GM19455 (cell line): ENCODE measurements around the gene PPA2.

Experiments
- ATAC-seq: cut with Tn5 transposase; IDR thresholded peaks from one replicate; pipeline ENCODE4 v1.9.1; 2021; ENCODE audit not compliant: unreplicated experiment

The PPA2 gene

DNA sequence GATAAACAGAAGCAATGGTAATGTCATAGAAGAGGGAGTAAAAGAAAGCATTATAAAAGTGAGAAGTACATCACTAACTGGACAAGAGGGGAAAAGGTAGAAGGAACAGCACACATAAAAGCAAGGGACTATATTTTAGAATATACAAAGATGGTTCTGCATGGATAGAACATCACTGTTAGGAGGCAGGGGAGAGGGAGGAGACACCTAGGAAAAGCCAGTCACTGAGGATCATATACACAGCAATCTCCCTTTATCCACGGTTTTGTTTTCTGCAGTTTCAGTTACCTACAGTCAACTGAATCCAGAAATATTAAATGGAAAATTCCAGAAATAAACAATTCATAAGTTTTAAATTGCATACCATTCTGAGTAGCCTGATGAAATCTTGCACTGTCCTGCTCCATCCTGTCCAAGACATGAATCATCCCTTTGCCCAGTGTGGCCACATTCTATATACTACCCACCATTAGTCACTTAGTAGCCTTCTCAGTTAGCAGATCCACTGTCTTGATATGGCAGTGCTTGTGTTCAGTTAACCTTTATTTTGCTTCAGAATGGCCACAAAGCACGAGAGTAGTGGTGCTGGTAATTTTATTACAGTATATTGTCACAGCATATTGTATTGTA, 74.2 kb downstream of the PPA2 start:
- ATAC-seq: no peak

DNA sequence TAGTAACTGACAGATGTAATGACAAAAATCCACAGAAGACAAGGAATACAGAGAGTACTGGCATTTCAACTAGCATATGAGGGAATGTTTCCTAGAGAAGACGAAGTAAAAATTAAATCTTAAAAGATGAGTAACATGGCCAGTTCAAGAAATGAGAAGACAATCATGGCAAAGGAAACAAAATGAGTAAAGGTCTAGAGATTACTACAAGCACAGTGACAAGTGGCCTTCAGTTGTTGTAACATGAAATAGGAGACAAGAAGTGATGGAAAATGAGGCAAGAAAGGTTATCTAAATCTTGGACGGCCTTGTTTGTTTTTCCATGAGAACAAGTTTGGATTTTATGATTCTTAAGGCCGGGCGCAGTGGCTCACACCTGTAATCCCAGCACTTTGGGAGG, 81.0 kb downstream of the PPA2 start:
- no peak for ATAC-seq

DNA sequence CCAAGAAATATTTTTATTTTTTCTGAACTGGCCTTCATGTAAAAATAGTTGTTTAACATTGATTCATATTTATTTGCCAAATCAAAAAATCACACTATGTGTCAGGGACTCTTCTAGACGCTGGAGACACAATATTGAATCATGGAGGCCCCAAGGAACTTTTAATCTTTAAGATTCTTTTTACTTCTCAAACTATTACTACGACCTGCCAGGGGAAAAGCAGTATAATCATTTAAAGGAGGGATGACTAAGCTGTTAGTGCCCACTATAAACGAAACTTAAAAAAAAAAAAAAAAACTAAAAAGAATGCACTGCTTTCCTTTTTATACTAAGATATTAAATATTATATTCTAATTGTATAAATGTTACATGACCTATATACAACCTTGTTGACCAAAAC, 84.7 kb downstream of the PPA2 start:
- no peak for ATAC-seq

DNA sequence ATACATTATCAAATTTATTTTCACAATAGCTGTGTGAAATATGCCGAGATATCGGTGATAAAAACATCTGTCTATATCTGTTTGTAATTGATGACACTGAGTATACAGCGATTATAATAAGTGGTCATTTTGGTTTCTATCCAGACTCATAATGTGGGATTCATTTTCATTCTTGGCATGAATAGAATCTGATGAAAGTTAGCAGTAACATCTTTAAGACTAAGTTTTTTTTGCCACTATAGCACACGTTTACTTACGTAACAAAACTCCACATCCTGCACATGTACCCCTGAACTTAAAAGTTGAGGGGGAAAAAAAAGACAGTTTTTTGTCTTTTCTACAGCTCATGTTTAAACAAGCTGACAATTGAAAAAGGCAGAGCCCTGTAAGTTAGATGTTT, 86.4 kb downstream of the PPA2 start:
- ATAC-seq: no peak

DNA sequence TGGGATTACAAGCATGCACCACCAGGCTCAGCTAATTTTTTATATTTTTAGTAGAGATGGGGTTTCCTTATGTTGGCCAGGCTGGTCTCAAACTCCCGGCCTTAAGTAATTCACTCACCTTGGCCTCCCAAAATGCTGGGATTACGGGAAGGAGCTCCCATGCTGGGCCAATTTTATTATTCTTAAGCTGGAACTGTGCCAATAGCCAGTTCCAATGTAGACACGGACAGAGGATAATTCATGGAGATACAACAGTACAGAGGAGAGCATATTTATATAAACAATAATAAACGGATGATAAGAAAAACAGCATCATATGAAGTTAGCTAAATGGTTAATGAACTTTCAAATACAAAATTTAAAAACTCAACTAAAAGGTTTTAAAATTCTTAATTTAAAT, 87.8 kb downstream of the PPA2 start:
- ATAC-seq: no peak

DNA sequence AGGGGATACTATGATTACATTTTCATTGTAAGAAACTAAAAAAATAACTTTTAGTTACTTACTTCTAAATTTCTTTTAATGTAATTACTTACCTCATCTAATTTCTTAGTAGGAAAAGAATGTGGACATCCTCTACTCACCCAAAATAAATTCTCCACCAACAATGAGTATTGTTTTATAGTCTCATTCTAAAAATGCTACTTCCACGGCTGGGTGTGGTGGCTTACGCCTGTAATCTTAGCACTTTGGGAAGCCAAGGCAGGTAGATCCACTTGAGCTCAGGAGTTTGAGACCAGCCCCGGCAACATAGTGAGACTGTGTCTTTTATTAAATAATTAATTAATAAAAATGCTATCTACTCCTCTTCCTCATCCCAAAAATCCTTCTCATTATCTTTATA, 99.8 kb downstream of the PPA2 start:
- no peak for ATAC-seq

DNA sequence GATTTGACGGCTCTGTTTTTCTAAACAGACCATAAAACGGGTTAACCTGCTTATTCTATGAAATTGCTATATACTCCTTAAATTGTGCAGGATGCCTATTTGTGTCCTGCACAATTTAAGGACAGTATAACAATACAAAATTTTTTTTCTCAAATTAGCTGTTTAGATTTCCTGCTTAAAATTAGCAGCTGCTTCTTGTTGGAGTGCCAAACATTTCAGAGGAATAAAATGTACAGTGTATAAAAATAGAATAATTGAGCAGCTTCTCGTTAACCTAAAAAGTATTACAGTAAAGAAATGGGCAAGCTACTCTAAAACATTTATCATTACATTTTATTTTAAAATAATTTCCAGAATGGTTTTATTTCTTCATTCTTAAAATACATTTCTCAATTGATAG, 100.5 kb downstream of the PPA2 start:
- ATAC-seq: no peak

DNA sequence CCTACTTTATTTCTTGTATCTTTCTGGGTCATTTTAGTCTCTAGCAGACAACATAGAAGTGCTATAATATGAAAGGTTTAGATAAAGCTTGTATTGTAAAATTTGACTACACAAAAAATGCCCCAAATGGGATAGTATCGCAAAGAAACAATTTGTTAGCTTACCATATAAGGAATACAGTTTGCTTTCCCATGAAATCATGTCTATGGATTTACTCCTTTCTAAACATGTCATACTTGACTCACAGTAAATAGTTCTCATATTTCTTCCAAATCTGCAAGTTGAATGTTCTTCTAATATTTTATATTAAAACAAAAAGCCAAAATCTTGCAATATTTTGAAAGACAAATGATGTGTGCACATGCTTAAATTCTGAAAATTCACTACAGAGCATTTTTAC, 103.9 kb downstream of the PPA2 start:
- no peak for ATAC-seq

DNA sequence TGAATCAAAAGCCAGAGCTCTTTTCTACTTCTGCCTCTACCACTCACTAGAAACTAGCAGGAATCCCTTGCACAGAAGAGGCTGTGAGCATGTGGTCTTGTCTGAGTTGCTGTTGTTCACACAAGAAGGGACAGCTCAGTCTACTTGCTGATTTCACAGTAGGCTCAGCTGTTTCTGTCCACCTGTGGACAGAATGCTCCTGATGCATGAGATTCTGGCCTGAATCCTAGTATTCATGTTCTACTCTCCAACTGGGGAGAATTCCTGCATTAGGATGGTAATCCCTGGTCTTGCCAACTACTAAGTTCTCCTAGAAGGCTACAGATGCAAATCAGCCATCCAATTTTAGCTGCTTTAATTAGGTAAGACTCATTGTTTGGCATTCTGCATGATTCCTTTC, 112.8 kb downstream of the PPA2 start:
- no peak for ATAC-seq

DNA sequence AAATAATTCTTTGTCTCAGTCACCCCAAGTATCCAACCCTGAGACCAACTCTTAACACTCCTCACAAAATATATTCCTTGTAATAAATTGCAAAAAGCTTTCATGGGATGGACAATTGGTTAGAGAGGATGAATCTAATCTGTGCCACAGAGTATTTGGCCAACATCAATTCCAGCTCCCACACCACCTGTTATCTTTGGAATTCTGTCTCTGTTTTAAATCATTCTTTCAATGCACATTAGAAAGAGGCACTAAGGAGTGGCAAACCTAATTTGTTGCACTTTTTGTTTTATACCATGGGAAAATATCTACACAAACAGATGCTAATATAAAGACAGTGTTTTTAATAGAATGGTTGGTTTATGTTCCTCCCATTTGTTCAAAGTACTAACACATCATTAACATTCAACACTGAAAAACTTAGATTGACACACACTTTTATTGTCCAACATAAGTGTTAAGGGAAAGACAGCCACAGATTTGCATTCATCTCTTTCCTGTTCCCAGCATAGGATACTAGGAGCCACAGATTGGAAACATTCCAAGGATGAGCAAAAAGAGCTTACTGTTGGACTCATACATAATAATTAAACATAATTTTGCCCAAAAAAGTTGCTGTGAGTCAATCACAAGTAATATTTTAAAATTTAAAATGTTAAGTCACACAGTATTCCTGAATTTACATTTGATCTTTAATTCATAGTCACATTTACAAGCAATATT, 116.4 kb downstream of the PPA2 start:
- no peak for ATAC-seq

DNA sequence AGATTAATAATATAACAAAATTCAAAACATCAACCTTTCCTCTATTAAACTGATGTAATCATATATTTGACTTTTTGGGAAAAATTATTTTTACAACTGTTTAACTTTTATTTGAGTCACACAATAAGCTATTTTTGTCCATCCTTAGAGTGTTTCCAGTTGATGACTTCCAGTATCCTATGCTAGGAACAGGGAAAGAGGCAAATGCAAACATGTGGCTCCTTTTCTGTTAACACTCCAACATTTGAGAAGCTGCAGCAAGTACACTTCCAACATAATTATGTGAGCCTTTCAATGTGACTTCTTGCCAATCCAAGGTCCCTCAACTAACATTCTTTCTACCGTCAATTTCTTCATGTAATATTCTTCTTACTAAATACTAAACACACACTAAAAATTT, 117.7 kb downstream of the PPA2 start:
- ATAC-seq: no peak

DNA sequence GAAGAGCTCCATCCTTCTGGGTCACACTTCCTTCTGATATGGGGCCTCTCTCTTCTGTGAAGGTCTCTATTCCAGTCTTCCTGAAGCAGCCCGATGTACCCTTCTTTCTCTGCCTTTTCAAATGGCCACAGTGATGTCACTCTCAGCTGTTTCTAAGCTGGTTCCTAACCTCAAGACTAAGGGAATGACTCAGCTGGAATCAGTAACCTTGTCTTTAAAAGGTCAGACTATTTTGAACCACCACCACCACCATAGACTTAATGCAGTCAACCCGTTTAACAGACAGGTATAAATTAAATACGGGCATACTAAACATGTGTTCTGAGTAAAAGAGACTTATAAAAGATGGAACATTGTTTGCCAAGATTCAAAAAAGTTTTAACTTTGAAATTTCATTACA, 121.0 kb downstream of the PPA2 start:
- no peak for ATAC-seq

DNA sequence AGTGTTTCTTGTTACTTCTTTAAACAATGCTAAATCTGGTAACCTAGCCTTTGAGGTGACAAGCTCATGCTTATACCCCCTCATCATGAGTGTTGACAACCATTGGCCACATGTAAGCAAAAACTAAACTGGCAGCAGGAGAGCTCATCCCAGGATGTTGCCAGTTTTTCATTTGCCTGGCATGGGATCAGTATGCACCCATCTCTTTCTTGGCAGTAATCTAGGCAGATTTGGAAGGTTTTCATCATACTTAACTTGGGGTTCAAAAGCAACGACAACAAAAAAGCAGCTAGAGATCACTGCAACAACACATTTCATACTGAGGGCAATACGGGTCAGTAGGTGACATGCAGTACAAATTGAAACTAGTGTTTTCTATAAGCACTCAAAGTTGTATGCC, 122.0 kb downstream of the PPA2 start:
- ATAC-seq: no peak

DNA sequence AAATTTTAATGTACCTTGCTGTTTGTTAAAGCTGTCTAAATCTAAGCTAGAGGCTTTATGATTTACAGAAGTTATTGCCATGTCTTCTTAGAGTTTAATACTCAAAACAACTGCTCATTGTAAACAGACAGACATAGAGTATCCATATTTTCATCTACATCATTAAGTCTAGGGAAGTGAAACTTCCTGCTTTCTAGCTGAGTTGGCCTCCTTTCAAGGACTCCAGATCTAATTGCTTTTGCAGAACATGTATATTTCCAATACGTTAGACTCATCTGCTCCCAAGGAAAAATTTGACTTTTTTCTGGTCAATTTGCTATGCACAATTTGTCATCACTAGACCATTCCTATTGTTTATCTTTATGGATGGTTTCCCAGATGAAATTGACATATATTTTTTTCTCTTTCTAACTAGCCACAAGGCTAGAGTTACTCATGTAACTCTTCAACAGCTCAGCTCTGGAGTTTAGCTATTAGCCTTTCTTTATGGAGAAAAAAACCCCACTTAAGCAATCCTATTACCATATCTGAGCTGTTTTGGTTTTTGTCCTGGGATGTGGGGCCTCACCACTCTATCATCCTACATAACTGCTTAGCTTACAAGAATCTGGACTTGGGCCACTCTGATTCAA, 122.9 kb downstream of the PPA2 start:
- ATAC-seq: no peak

DNA sequence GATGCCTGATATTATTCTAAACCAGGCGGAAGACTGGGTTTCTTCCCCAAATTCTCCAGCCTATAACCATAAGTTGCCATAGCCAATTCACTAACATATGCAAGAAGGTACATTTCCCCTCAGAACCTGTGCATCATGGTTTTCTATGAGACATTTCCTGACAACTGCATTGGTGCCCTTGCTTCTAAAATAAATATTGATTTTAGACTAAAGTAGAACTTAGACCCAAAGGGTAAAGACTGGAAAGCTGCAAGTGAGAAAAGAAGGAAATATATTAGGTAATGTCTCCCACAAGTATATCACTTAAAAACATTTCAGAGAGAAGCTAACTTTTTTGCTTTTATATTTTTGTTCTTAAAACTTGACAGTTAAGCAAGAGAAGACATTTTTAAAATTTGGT, 125.1 kb downstream of the PPA2 start:
- no peak for ATAC-seq

DNA sequence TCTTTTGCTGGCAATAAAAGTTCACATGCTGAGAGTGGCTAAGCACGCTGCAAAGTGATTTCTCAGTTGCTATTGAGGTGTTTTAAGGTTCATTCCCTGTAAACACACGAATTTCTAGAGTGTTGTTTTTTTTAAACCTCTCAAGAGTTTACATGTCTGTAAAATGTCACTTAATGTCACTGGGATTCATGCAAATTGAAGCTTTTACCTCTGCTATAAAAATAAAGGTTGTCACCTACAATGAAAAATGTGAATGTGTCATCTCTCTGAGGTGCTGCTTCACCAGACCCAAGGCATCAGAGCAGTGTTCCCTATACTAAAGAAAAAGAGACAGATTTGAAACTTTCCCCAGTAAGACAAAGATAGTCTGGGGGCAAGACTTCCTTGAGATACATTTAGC, 127.0 kb downstream of the PPA2 start:
- no peak for ATAC-seq

DNA sequence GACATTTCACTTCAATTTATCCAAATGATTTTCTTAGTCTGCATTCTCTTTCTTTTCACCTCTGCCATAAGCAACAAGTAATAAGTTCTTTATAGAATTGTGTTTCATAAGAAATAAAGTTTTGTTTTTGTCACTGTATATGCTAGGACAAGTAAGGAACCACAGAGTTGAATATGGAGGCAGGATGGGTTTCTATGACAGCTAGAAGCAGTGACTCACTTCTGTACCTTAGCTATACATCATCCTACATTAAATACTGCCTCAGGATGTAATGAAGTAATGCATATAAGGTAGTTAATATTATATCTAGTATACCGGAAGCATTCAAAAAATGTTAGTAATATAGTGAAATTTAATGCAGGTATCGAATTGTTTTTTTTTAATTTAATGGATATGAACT, 128.0 kb downstream of the PPA2 start:
- no peak for ATAC-seq

DNA sequence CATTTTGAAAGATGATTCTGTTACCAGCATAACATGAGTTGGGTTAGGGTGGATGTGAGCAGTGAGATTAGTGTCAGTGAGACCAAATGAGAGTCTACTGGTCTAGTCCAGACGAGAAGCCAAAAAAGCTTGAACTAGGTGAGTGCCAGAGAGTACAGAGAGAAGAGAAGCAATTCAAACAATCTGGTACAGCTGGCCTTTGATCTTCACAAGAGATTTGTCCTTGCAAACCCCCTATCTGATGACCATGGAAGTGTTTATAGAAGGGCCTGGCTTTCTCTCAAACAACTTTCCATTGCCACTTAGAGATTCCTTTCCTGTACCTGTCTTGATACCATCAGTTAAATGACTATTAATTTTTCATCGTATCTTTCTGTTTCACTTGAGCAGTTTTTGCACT, 128.5 kb downstream of the PPA2 start:
- no peak for ATAC-seq

DNA sequence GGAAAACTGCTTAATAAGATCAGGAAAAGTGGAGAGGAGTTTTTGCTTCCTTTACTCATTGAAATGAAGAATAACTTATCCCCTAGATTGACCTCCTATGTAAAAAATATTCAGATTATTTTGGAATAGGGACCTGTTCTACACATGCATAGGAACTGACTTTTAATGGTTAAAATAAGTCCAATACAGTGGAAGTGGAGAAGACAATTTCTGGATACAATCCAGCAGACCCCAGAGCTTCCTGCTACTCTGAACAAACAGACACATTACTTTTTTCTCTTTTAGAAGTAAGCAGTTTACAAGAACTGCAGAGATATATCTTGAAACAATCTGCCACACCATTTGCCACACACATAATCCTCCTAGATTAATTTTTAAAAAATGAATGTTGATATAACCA, 129.7 kb downstream of the PPA2 start:
- no peak for ATAC-seq

DNA sequence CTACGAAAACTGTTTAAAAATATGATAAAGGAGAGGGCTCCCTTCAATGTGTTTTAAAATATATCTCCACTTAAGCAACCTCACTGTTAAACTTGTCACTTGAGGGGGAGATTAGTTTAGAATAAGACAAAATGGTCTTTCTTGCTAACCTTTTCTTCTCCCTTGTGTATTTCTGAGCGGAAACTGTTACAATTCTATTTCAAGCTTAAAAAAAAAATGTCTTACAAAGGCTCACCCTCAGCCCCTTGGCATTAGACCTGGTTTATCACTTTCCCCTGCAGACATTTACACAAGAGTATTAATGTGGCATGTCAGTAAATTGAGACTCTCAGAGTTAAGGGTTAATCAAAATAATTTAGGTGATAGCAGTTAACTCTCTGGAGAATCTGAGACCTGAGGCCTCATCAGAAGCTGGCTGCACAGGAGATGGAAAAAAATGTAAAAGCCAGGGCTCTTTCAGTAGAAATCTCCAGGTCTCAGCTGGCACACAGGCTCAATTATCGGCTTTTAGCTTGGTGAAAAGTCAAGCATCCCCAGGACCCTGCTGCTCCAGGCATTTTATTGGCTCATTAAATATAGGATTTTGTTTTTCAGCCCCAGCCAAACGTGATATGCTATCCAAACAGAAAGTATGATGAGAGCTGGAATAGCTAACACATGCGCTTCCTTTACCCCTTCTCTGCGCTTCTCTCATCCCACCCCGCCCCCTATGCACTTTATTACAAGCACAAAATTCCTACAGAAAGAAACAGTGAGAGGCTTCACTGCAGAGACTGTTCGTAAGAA, 130.5 kb downstream of the PPA2 start:
- no peak for ATAC-seq

DNA sequence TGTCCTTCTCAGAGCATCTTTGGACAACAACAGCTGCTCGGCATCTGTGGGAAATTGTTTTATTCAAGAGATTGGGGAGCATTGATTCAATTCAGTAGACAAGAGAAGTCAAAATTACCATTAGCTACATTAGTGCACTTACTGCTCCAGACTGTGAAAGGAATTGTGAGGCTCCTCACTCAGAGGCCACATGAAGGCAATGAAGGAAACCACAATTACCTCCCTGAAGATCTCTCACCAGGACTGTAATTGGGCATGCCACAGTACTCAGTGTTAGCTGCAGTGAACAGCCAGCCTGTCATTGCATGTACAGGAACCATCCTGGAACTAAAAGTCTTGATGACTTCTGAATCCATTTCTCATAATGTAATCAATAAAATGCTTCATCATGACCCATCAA, 144.8 kb downstream of the PPA2 start:
- no peak for ATAC-seq

DNA sequence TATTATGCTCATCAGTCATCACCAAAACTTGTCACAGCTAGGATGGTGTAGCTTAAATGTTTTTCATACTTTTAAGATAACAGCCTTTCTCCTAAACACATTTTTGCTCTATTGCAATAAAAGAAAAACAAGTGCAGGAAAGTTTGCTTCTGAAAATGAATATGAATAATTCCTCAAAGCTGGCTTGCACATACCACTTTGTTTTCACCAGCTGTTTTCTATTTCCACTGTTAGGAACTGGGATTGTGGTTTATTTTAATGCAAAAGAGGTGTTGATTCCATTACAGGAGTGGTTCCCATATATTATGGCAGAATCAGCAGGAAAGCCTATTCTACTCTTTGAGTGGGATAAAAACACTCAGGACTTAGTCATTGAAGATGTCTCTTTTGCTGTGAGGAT, 145.9 kb downstream of the PPA2 start:
- no peak for ATAC-seq
